Measurements from ENCODE around the gene CA11. TPM values are rescaled to one million over a fixed set of nuclear protein-coding genes. Genes with fewer than 3 reads are reported as not detected.

Gene CA11
- polyA plus RNA-seq, 1 experiment = 3.0 TPM

- CTCF ChIA-PET = no interaction called here
- Histone ChIP-seq H3K27me3 (ENCODE audit: control insufficient read depth, insufficient read depth, low read length) (no peaks in the 10 kb centered on the region), H3K36me3 (ENCODE audit: control insufficient read depth, insufficient read depth, low read length) (peaks cover 6% of the 10 kb centered on the region), H3K4me3 (ENCODE audit: low read depth, low read length) (no peak overlapping the region)
- POLR2A ChIA-PET = no interaction called here
- TF ChIP-seq CTCF (IDR thresholded peaks at IDR 0.05; ENCODE audit: insufficient read depth, low read depth, low read length) = no peak
- DNase-seq (ENCODE audit: low read depth) = no peak
These were observed 16.7 kb downstream of the CA11 start for GRCh38 chr19:48629297-48629598.

- Histone ChIP-seq H3K4me3 (ENCODE audit: low read depth, low read length) (no peak overlapping the region), H3K36me3 (ENCODE audit: control insufficient read depth, insufficient read depth, low read length) (peaks cover 6% of the 10 kb centered on the region), H3K27me3 (ENCODE audit: control insufficient read depth, insufficient read depth, low read length) (no peaks in the 10 kb centered on the region)
- no peak for DNase-seq (ENCODE audit: low read depth)
- TF ChIP-seq CTCF (IDR thresholded peaks at IDR 0.05; ENCODE audit: insufficient read depth, low read depth, low read length) = no peak
- POLR2A ChIA-PET = no interaction called here
- CTCF ChIA-PET = interaction anchor here (0.6 kb wide), 1 partner anchor 15 kb away, joined by 3 read pairs; no protein-coding TSS in a partner anchor
These were observed 17.3 kb downstream of the CA11 start for GRCh38 chr19:48628486-48629296.

- peaks cover 6% of the 10 kb centered on the region for H3K36me3 ChIP-seq (ENCODE audit: control insufficient read depth, insufficient read depth, low read length)
- ChIA-PET CTCF (interaction anchor here (0.6 to 1.1 kb wide), 3 partner anchors 9 to 46 kb away, joined by 3 read pairs; partner anchors contain the start of gene DBP), POLR2A (no interaction called here)
- TF ChIP-seq CTCF (IDR thresholded peaks at IDR 0.05; ENCODE audit: insufficient read depth, low read depth, low read length) = no peak
- DNase-seq (ENCODE audit: low read depth) = no peak
- H3K4me3 ChIP-seq (ENCODE audit: low read depth, low read length) = no peak overlapping the region
- H3K27me3 ChIP-seq (ENCODE audit: control insufficient read depth, insufficient read depth, low read length) = no peaks in the 10 kb centered on the region
These were observed 18.1 kb downstream of the CA11 start for GRCh38 chr19:48627865-48628314.

GRCh38 chr19:48627201-48627864, 18.7 kb downstream of the CA11 start:
- ChIA-PET POLR2A (no interaction called here), CTCF (interaction anchor here (1.0 to 1.1 kb wide), 2 partner anchors 10 to 47 kb away, joined by 3 read pairs; partner anchors contain the start of gene DBP)
- no peak for TF ChIP-seq CTCF (IDR thresholded peaks at IDR 0.05; ENCODE audit: insufficient read depth, low read depth, low read length)
- Histone ChIP-seq H3K4me3 (ENCODE audit: low read depth, low read length) (no peak overlapping the region), H3K36me3 (ENCODE audit: control insufficient read depth, insufficient read depth, low read length) (peaks cover 6% of the 10 kb centered on the region), H3K27me3 (ENCODE audit: control insufficient read depth, insufficient read depth, low read length) (no peaks in the 10 kb centered on the region)
- DNase-seq (ENCODE audit: low read depth) = no peak

- Histone ChIP-seq H3K36me3 (ENCODE audit: control insufficient read depth, insufficient read depth, low read length) (peaks cover 6% of the 10 kb centered on the region), H3K27me3 (ENCODE audit: control insufficient read depth, insufficient read depth, low read length) (no peaks in the 10 kb centered on the region), H3K4me3 (ENCODE audit: low read depth, low read length) (no peak overlapping the region)
- TF ChIP-seq CTCF (IDR thresholded peaks at IDR 0.05; ENCODE audit: insufficient read depth, low read depth, low read length) = no peak
- DNase-seq (ENCODE audit: low read depth) = no peak
- ChIA-PET POLR2A (no interaction called here), CTCF (no interaction called here)
These were observed 20.1 kb downstream of the CA11 start for GRCh38 chr19:48625891-48626327.
